Stimulated activated CD8-positive, alpha-beta memory T cell treated with anti-CD3 and anti-CD28 coated beads, Interleukin-7, amount 100 ng/mL, for 4 hours (primary cell): Measurements from ENCODE around the gene CSMD2.

ENCODE experiments used
- DNase-seq, 2 donors: peaks; one replicate each; pipeline ENCODE4 v3.0.0-alpha.2; 2020; ENCODE audit warnings: low read depth in 2 of 2

CSMD2 gene

DNA sequence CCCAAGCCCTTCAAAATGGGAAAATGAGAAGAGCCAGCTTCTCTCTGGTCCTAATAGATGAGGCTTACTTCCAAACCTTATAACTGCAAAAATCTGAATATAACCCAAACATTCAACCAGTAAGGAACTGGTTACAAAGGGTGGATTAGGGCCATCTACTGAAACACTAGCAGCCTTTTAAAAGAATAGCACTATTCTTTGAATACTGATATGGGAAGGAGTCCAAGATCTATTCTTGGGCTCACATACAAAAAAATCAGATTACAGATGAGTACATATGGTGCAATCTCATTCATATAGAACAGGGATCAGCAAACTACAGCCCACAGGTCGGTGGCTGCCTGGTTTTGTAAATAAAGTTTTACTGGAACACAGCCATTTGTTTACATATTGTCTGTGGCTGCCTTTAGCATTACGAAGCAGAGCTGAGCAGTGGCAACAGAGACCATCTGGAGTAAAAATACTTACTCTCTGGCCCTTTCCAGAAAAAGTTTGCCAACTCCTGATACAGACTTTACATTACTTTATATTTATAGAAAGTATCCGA is 524.8 kb downstream of the CSMD2 start:
- no peak for DNase-seq

DNA sequence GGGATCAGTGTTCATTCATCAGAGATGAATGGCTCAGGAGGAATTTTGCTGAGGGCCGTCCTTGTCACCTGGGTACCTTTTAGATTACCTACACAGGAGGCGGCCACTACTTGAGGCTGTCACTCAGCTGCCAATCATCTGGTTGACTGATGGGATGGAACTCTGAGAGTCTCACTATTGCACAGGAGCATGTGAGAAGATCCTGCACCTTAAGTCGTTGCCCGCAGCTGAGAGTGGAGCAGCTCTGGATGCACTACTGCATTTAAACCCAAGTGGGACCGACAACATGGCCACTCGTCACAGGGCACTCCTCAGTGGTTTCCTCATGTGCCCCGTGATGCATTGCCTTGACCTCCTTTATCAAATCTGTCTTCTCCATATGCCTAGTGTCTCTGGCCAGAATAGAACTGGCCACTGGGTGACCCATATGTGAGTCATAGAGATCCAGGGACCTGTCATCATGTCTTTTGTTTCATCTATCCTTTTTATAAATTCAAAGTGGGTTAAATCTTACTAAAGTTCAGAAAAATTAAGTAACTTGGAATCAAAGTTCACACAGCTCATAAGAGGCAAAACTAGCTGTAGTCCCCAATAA is 527.1 kb downstream of the CSMD2 start:
- no peak for DNase-seq

- no peak for DNase-seq
These were observed 528.8 kb downstream of the CSMD2 start for GRCh38 chr1:33636209-33636608.

DNA sequence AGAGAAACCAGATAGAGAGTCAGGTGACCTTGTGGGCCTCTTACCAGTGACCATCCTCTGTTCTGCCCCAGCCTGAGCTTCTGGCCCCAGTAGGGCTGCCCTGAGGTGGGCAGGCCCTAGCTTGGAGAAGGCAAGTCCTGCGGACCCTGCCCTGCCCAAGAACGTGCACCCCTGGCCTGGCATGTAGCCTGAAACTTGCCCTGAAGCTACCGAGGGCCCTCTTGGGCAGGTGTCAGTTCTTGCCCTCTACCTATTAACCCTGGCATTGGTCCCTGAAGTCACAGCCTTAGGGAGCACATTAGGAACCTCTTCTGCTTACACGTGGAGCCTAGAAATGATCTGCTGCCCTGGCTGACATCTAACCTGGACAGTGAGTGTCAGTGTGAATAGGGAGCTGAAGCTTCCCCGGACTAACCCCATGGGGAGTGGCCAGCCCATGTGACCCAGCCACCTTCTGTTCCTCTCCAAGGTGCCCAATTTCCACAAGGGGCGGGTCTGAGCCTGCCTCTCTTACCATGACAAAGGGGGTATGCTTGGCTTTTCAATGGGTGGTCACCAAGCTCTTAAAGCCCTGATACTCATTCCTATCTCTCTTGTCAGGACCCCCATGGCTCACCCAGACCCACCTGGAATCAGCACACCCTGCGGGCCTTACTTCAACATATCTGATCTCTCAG is 529.6 kb downstream of the CSMD2 start:
- no peak for DNase-seq

- DNase-seq: no peak
These were observed 530.2 kb downstream of the CSMD2 start for GRCh38 chr1:33634806-33635205.

DNA sequence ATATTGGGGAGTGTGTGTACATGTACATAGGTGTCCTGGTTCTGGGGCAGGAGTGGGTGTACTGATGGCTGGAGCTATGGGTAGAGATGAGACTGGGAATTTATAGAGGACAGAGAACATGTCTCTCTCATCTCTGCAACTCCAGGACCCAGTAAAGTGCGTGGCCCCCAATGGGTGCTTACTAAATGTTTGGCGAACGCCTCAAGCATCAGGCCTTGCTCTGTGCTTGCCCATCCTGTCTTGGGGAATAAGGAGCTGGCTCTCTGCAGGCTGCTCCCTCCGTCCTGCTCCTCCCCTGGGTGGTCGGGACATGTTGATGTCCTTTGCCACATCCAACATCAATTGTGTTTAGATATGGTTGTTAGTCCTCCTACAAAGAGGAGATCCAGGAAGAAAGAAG is 530.9 kb downstream of the CSMD2 start:
- no peak for DNase-seq

GRCh38 chr1:33633019-33633801 is 531.8 kb downstream of the CSMD2 start:
- peak; percentile 64 to 70 for DNase-seq

DNA sequence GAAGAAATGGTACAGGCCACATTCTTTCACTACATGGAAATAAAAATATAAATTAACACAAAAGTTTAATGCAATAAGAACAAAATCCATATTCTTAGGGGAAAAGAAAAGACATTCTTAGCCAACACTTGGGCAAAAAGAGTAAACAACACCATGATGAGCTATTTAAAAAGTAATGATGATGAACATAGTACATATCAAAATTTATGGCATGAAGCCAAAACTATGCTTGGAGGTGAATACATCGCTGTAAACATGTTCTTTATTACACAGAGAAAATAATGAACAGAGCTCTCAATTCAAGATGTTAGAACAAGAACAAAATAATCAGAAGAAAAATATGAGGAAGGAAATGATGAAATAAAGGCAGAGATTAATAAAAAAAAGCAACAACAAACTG is 534.3 kb downstream of the CSMD2 start:
- no peak for DNase-seq

GRCh38 chr1:33626801-33627200 is 538.2 kb downstream of the CSMD2 start:
- no peak for DNase-seq

DNA sequence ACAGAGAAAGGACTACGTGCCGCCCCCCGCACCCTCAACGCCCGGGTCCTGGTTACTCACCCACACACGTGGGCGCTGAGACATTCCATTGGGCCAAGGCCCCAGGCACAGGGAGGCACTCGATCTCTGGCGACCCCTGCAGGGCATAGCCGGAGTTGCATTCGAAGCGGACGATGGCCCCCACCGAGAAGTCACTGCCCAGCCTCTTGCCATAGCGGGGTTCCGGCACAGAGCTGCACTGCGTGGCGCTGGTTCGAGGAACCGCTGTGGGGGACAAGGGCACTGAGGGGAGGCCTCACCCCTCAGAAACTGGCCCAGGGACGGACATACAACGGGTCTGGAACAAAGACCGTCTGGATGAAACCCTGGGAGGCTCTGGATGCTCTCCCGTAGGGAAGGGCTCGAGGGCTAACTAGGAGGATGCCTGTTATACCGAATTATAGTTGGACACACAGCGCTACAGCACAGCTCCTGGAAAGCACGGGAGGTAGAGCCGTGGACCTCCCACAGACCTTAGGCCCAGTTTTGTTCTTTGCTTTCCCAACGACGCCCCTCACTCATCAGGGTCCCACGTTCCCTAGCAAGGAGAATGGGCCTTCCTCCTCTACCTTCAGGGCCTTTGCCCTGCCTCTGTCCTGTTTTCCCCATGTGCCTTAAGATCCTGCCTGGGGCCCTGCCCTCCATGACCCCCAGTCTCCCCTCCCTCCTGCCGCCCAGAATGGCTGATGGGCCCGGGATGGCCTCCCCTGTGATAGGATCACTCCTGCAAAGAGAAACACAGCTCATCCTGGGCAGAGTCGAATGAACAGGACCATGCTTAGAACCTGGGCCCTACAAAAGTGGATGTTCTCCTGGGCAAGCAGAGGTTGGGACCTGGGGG is 539.8 kb downstream of the CSMD2 start:
- no peak for DNase-seq

GRCh38 chr1:33624261-33624990 is 540.6 kb downstream of the CSMD2 start:
- DNase-seq: no peak

- no peak for DNase-seq
These were observed 541.2 kb downstream of the CSMD2 start for GRCh38 chr1:33623811-33624210.

- no peak for DNase-seq
These were observed 542.3 kb downstream of the CSMD2 start for GRCh38 chr1:33622757-33623156.

DNA sequence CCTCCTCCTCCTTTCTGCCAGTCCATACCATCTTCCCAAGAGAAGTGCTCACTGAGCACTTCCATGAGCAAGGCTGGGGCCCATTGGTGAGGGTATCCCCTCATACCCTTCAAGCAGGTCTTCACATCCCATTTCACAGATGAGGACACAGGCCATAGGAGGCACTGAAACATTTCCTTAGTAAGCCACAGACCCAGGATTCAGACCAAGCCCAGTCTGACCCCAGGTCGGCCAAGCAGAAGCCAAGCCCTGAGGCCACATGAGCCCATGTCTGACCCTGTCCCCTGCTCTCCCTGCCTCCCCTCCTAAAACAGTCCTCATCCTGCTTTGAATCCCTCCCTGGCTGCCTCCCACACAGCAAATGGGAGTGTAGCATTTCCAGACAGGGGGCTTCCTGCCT is 546.4 kb downstream of the CSMD2 start:
- DNase-seq: no peak

DNA sequence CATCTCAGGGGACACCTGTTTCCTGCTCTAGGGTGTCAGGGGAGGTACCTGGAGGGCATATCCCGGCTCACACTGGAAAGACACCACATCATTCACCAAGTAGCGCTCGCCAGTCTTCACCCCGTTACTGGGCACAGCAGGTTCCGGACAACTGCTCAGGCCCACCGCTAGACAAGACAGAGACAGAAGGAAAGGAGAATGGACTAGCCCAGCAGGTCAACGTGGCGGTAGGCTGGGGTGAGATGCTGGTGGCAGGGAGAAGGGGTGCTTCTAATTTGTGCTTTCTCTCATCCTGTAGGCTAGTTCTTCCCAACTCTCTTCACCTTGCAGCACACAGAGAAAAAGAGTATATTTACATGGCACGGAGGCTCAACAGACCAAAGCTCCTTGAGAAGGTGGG is 547.6 kb downstream of the CSMD2 start:
- no peak for DNase-seq

- DNase-seq: no peak
These were observed 548.2 kb downstream of the CSMD2 start for GRCh38 chr1:33616780-33617179.

DNA sequence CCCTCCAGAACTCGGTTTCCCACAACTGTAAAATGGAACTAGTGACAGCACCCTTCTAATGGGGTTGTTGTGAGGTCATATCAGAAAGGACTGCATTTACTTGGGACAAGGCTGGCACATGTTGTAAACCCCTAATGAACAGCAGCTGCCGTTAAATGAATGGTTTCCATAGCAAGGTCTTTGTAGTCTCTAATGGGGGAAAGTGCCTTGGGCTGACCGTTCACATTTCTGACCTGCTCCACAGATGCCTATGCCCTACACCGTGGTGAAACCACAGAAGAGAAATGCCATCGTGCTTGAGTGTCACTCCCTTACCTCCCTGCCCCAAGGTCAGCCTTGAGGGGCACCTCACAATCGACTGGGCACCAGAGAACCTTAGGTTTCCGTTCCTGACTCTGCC is 549.5 kb downstream of the CSMD2 start:
- DNase-seq: no peak

DNA sequence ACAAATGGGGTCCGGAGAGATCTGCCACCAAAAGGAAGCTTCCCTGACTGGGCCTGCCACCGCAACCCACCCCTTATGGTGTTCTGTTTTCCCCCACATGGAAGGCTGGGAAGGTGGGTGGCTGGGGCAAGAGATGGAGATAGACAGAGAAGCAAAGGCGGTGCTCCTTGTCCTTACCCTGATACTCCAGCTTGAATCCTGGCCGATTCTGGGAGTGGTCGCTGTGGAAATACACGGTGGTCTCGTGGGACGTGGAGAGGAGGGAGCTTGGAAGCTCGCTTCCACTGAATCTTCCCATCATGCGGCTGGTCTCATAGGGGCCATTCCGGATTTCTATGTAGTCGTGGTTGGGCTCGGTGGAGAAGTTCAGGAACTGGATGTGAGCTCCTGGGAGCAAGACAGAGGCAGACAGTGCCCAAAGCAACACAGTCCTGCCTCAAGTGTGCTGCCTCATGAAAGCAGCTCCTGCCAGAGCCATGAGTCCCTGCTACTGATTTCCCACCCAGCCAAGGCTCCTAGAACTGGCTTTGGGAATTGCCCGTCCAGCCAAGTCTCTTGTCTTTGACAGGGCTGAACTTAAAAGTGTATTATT is 554.1 kb downstream of the CSMD2 start:
- no peak for DNase-seq

DNA sequence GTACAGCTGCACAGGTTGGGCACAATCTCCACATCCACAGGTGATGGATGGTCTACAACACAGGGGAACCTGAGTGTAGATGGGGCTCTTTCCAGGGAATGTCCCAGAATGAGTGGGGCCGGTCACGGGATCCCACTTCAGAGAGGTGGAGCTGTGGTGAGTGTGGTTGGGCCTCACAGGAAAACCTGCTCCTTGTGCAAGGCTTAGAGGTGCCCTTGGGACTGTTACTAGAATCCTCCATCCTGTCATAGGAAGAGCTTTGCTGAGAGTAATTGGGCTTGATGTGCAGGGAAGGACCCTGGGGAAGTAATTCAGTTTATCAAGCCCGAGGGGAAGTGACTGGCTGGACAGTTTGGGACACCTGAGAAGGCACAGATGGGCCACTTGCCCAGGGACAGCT is 554.6 kb downstream of the CSMD2 start:
- no peak for DNase-seq

- DNase-seq: no peak
These were observed 555.3 kb downstream of the CSMD2 start for GRCh38 chr1:33609739-33610138.
